HEK293T (cell line): ENCODE measurements around the gene RNF212.

Experiments
- CTCF ChIA-PET: fragments of 350-600 bp; formaldehyde crosslinking; extraction: SDS; loops from one replicate; lab custom pipeline; 2021; ENCODE audit warnings: antibody characterized with exemption, inconsistent platforms; lab: Yijun Ruan, JAX
- POLR2A ChIA-PET: fragments of 350-600 bp; formaldehyde crosslinking; extraction: SDS; loops from one replicate; lab custom pipeline; 2020; ENCODE audit warnings: antibody characterized with exemption, inconsistent platforms; lab: Yijun Ruan, JAX
- DNase-seq: peaks from one replicate; pipeline ENCODE4 v3.0.0; 2012; ENCODE audit warnings: mixed read lengths; ENCODE audit errors: extremely low spot score
- ARNT ChIP-seq: fragments of 450-650 bp; IDR thresholded peaks from 2 replicates; pipeline ENCODE4 v1.6.1; 2017; ENCODE audit warnings: mild to moderate bottlenecking
- BHLHE40 ChIP-seq: fragments of 450-650 bp; IDR thresholded peaks from 2 replicates; pipeline ENCODE4 v1.6.1; 2016; ENCODE audit warnings: mild to moderate bottlenecking, moderate library complexity, borderline replicate concordance
- CTBP1 ChIP-seq: fragments of 450-650 bp; IDR thresholded peaks from 2 replicates; pipeline ENCODE4 v1.6.1; 2016; ENCODE audit warnings: borderline replicate concordance
- ELF4 ChIP-seq: fragments of 450-650 bp; IDR thresholded peaks from 2 replicates; pipeline ENCODE4 v1.6.1; 2017; ENCODE audit warnings: antibody characterized with exemption
- FOXA1 ChIP-seq: fragments of 450-650 bp; IDR thresholded peaks from 2 replicates; pipeline ENCODE4 v1.6.1; 2016; ENCODE audit warnings: mild to moderate bottlenecking
- FOXK2 ChIP-seq: fragments of 450-650 bp; IDR thresholded peaks from 2 replicates; pipeline ENCODE4 v1.6.1; 2016; ENCODE audit warnings: mild to moderate bottlenecking
- FOXM1 ChIP-seq: fragments of 450-650 bp; IDR thresholded peaks from 2 replicates; pipeline ENCODE4 v1.6.1; 2017; ENCODE audit warnings: mild to moderate bottlenecking, borderline replicate concordance
- HDGF ChIP-seq: fragments of 450-650 bp; IDR thresholded peaks from 2 replicates; pipeline ENCODE4 v1.6.1; 2017; ENCODE audit warnings: antibody characterized with exemption, borderline replicate concordance
- L3MBTL2 ChIP-seq: fragments of 450-650 bp; conservative IDR thresholded peaks from 2 replicates; pipeline ENCODE4 v1.6.1; 2016; ENCODE audit warnings: mild to moderate bottlenecking
- LEF1 ChIP-seq: fragments of 450-650 bp; IDR thresholded peaks from 2 replicates; pipeline ENCODE4 v1.6.1; 2017; ENCODE audit warnings: mild to moderate bottlenecking, borderline replicate concordance
- NFRKB ChIP-seq: fragments of 450-650 bp; IDR thresholded peaks from 2 replicates; pipeline ENCODE4 v1.6.1; 2016; ENCODE audit warnings: mild to moderate bottlenecking, moderate library complexity
- SP1 ChIP-seq: fragments of 450-650 bp; IDR thresholded peaks from 2 replicates; pipeline ENCODE4 v1.6.1; 2017
- SUZ12 ChIP-seq: fragments of 450-650 bp; IDR thresholded peaks from 2 replicates; pipeline ENCODE4 v1.6.1; 2016; ENCODE audit warnings: mild to moderate bottlenecking
- TARDBP ChIP-seq: fragments of 450-650 bp; IDR thresholded peaks from 2 replicates; pipeline ENCODE4 v1.6.1; 2016
- ZNF384 ChIP-seq: fragments of 450-650 bp; IDR thresholded peaks from 2 replicates; pipeline ENCODE4 v1.6.1; 2016
- TF ChIP-seq, protein P1 (sequence below): fragments of 450-650 bp; IDR thresholded peaks from 2 replicates; pipeline ENCODE4 v1.6.1; 2016

The RNF212 gene

DNA sequence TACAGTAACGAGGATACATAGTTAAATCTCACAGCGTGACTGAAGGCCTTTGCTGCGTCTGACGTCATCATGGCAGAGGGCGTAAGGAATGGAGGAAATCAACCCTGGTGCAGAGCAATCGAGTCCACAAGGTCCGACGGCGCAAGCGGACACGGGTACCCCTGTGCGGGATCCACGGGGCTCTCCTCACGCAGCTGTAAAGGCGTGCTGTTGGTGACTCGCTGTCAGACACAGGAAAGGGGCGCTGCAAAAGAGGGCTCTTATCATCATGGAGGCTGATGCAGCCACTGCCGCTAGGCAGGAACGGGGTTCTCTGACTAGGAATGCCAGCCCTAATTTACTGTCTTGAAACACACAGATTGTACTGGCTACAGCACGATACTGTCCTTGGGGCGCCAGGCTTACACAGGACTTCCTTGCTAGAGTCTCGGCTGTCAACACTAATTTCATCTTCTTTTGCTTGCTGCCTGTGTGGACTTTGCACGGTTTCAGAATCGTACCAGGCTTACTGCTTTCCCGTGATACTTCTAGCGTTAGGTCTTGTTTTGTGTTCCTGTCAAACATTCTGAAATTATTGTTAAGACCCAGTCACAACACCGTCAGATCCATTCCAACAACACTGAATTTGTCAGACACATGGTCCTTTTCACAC is 13.6 kb downstream of the RNF212 start:
- no peak for DNase-seq
- ChIA-PET POLR2A (no interaction called here), CTCF (no interaction called here)
- no peak for TF ChIP-seq FOXM1

DNA sequence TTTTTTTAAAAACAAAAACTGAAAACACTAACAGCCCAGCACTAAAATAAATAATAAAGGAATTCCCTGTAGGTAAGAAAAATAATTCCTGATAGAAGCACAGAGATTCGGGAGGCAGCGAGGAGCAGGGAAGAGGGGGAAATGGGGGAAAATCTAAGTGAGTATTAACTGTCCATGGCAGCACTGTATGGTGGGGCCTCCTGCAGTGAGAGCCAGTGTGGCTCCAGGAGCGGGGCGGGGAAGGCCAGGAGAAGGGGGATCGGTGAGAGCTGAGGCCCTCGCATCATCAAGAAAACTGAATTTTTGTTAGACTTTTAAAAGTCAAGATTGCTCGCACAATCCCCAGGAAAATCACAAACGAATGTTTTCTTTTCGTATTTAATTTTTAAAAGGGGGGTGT is 14.1 kb downstream of the RNF212 start:
- ChIA-PET CTCF (no interaction called here), POLR2A (no interaction called here)
- DNase-seq: no peak
- TF ChIP-seq LEF1 (no peak), FOXA1 (no peak), L3MBTL2 (no peak), ZNF384 (no peak), BHLHE40 (no peak), FOXK2 (no peak), HDGF (no peak), ELF4 (no peak), NFRKB (no peak), ARNT (no peak)
- TF ChIP-seq, protein P1, sequence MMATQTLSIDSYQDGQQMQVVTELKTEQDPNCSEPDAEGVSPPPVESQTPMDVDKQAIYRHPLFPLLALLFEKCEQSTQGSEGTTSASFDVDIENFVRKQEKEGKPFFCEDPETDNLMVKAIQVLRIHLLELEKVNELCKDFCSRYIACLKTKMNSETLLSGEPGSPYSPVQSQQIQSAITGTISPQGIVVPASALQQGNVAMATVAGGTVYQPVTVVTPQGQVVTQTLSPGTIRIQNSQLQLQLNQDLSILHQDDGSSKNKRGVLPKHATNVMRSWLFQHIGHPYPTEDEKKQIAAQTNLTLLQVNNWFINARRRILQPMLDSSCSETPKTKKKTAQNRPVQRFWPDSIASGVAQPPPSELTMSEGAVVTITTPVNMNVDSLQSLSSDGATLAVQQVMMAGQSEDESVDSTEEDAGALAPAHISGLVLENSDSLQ: no peak

DNA sequence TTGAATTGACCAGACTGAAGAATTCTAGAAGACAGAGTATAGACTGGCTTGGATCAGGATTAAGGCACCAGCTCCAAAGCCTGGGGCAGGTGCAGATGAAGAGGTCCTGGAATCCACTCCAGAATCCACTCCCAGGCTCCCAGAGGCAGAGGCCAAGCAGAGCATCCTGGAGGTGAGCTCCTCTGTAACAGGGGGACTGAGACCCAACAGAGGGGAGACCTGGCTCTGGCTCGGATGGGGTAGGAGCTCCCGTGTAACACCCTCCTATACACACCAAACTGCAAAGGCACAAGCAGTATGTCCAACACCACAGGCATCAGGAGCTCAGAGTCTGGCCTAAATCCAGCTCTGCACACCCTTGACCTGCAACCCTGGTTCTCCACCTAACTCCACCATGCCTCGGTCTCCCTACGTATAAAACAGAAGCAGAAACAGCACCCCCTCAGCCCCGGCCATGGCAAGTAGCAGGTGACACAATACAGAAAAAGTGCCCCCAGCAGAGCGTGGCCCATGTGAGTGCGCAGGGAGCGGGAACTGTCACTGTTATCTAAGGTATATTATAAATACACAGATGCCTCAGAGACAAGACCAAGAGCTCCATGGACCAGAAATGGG is 14.9 kb downstream of the RNF212 start:
- DNase-seq: no peak
- CTCF ChIA-PET: no interaction called here
- no peak for TF ChIP-seq FOXM1
- no peak for TF ChIP-seq FOXA1
- no peak for TF ChIP-seq LEF1
- TF ChIP-seq HDGF: no peak
- POLR2A ChIA-PET: no interaction called here

DNA sequence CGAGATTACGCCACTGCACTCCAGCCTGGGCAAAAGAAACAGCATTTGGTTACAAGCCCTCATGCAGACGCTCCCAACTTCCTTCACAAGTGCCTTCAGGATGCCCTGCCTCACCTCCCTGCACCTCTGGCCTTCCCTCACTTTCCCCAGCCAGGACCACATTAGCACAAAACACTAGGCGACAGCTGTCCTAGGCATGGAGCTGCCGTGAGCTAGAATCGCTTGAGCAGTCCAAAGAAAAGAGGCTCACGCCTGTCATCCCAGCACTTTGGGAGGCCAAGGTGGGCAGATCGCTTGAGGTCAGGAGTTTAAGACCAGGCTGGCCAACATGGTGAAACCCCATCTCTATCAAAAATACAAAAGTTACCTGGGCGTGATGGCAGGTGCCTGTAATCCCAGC is 15.8 kb downstream of the RNF212 start:
- ChIA-PET CTCF (no interaction called here), POLR2A (no interaction called here)

DNA sequence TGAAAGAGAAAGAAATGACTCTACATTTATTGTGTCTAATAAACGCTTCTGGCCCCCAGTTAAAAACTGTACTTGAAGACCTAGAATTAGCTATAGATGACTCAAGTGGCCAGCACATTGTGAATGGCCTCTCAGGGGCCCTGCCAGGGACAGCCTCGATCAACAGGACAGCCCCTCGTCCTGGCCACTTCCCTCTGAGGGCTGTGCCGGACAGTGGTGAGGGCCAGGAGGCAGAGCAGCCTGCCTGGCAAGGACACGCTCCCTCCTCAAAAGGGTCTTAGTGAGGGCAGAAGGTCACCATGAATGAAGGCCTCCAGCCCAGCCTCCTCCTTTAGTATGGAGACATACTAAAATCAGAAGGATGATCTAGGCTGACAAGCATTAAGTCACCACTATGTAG is 16.5 kb downstream of the RNF212 start:
- ChIA-PET CTCF (no interaction called here), POLR2A (no interaction called here)
- TF ChIP-seq ARNT (no peak), NFRKB (no peak), SUZ12 (no peak), L3MBTL2 (no peak), FOXM1 (no peak), LEF1 (no peak), TARDBP (no peak), ZNF384 (no peak), BHLHE40 (no peak), FOXK2 (no peak), HDGF (no peak), ELF4 (no peak), SP1 (no peak), FOXA1 (no peak), CTBP1 (no peak)
- TF ChIP-seq, protein P1: no peak
- DNase-seq: no peak

More for the DNA sequence above, 15.8 kb downstream of the RNF212 start:
- DNase-seq: no peak
- TF ChIP-seq NFRKB (no peak), L3MBTL2 (no peak), SUZ12 (no peak), FOXM1 (no peak), FOXK2 (no peak), CTBP1 (no peak), FOXA1 (no peak), ZNF384 (no peak), SP1 (no peak), ARNT (no peak), BHLHE40 (no peak), LEF1 (no peak), ELF4 (no peak), TARDBP (no peak), HDGF (no peak)
- TF ChIP-seq, protein P1: no peak

DNA sequence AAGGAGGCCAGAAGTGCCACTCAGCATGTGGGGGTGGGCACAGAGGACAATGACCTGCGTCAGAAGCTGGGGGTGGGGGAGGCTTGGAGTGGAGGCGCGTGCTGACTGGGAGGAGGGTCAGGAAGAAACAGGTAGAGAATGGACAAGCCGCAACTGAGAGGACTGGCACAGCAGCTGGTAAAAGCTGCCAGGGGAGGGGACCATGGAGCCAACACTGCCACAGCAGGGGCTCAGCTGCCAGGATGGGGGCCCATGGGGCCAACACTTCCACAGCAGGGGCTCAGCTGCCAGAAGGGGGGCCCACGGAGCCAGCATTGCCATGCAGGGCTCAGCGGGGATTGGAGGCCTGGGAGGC is 19.1 kb downstream of the RNF212 start:
- POLR2A ChIA-PET: interaction anchor here (0.6 kb wide), 1 partner anchor 408 kb away, joined by 3 read pairs; no protein-coding TSS in a partner anchor
- no peak for TF ChIP-seq LEF1
- TF ChIP-seq BHLHE40: no peak
- no peak for TF ChIP-seq SP1
- no peak for TF ChIP-seq ARNT
- TF ChIP-seq, protein P1: no peak
- no peak for TF ChIP-seq ELF4
- no peak for TF ChIP-seq SUZ12
- TF ChIP-seq TARDBP: no peak
- TF ChIP-seq NFRKB: no peak
- TF ChIP-seq ZNF384: no peak
- no peak for TF ChIP-seq HDGF
- no peak for TF ChIP-seq L3MBTL2
- no peak for TF ChIP-seq FOXK2
- TF ChIP-seq FOXA1: no peak
- no peak for TF ChIP-seq FOXM1
- no peak for TF ChIP-seq CTBP1
- DNase-seq: no peak
- CTCF ChIA-PET: no interaction called here
